Measurements from ENCODE around the gene STEAP1.

STEAP1 gene

GRCh38 chr7:90211391-90212148, 57.3 kb downstream of the STEAP1 start, which contains the start of gene STEAP2:
Gene STEAP2 (plus strand): TSS chr7:90211740. CDS start chr7:90225083, 13,343 bp downstream.
- DNase-seq, result peak in 53 of 56 donors; percentile 5 to 84 (median 66)

- peak in 6 of 56 donors; percentile 25 to 63 (median 46) for DNase-seq
Measured at GRCh38 chr7:90212149-90212495, 57.9 kb downstream of the STEAP1 start.

GRCh38 chr7:90213521-90213920, 59.3 kb downstream of the STEAP1 start:
- DNase-seq, result no peak
